LNCaP clone FGC (cell line): ENCODE results near the gene CREBBP.
A peak's percentile ranks its signal among the peaks of the same experiment; 100 is the strongest.
"Not testable (repeated sequence)": the region's sequence is repeated elsewhere in the genome, so short reads cannot be mapped to it uniquely, and the experiment has no call there.

Source experiments
- DNase-seq: peaks from one replicate; pipeline ENCODE4 v3.0.0-alpha.2; 2011; ENCODE audit warnings: low read depth
- H3K4me3 ChIP-seq: 2 replicates; pipeline ENCODE4 v1.5.1; 2011; ENCODE audit warnings: mild to moderate bottlenecking, low read depth, low read length, control low read depth
- CTCF ChIP-seq: IDR thresholded peaks from 2 replicates; pipeline ENCODE4 v1.5.1; 2012; ENCODE audit warnings: mild to moderate bottlenecking; ENCODE audit not compliant: control insufficient read depth, insufficient read depth; ENCODE audit errors: extremely low read depth

CREBBP gene

GRCh38 chr16:3904875-3905274 is 24.4 kb upstream of the CREBBP start:
- TF ChIP-seq CTCF, result no peak
- no peak for DNase-seq
- H3K4me3 ChIP-seq, result no peak overlapping the region

DNA sequence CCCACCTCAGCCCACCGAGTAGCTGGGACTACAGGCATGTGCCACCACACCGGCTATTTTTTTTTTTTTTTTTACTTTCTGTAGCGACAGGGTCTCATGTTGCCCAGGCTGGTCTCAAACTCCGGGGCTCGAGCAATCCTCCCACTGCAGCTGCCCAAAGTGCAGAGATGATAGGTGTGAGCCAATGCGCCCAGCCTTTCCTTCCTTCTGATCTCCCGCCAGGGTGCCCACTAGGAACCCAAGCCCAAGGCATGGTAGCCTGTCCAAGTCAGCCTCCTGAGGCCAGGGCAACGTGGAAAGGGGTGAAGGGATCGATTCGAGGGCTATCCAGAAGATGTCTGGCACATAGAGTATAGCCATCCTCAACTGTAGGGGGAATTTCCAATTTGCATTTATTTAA is 9.6 kb upstream of the CREBBP start:
- no peak for TF ChIP-seq CTCF
- no peak for DNase-seq
- H3K4me3 ChIP-seq, result no peak overlapping the region

DNA sequence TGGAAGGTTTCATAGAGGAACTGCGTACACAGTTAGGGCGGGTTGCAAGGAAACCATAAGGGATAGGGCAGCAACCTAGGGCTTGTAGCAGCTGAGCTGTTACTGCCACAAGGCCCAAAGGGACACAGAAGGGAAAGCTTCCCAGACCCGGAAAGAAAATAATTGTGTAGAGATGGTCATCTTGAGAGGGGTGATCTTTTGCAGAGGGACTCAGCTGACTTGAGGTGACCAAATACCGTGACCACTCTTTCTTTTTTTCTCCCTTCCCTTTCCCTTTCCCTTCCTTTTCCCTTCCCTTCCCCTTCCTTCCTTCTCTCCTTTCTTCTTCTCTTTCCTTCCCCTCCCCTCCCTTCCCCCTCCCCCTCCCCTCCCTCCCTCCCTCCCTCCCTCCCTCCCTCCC is 8.5 kb upstream of the CREBBP start:
- no peak for TF ChIP-seq CTCF
- H3K4me3 ChIP-seq, result no peak overlapping the region
- no peak for DNase-seq

- not testable (repeated sequence) for H3K4me3 ChIP-seq, DNase-seq
These were observed 5.5 kb upstream of the CREBBP start for GRCh38 chr16:3885999-3886398.

GRCh38 chr16:3884398-3884797 is 3.9 kb upstream of the CREBBP start:
- no peak for DNase-seq
- H3K4me3 ChIP-seq, result no peak overlapping the region
- TF ChIP-seq CTCF, result no peak

DNA sequence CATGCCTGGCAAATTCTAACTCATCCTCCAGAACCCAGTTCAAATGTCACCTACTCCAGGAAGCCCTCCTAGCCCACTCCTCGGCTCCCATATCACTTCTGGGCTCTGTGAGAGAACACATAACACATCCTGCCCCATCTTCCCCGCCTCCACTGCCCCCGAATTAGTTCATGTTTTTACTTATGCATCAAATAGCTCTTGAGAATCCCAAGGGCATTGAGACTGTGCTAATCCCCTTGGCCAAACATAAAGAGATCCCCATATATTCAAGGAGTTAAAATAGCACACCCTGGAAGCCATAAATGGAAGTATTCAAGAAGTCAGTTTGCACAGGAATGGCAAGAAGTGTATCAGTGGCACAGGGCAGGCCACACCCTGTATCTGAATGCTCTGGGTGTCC is 2.0 kb upstream of the CREBBP start:
- no peak overlapping the region for H3K4me3 ChIP-seq
- DNase-seq, result no peak
- no peak for TF ChIP-seq CTCF

GRCh38 chr16:3881499-3881990 is 1.0 kb upstream of the CREBBP start:
- H3K4me3 ChIP-seq, result peak overlapping the region; percentile 68
- no peak for TF ChIP-seq CTCF
- DNase-seq, result no peak
